GM18873 (cell line): ENCODE results near the gene ODF2.
A peak's percentile ranks its signal among the peaks of the same experiment; 100 is the strongest.
"Not testable (repeated sequence)": the region's sequence is repeated elsewhere in the genome, so short reads cannot be mapped to it uniquely, and the experiment has no call there.

Experiments used
- ATAC-seq: cut with Tn5 transposase; IDR thresholded peaks from one replicate; pipeline ENCODE4 v1.9.1; 2021; ENCODE audit warnings: mild to moderate bottlenecking, moderate library complexity, moderate number of reproducible peaks; ENCODE audit not compliant: unreplicated experiment, low FRiP score

ODF2 gene

GRCh38 chr9:128455849-128456612, at the start of gene ODF2:
ODF2 (plus strand) TSS chr9:128456006; CDS start chr9:128456092, 86 bp downstream.
- peak; percentile 62 for ATAC-seq

GRCh38 chr9:128406848-128407391, 48.9 kb upstream of the ODF2 start:
- no peak for ATAC-seq

- ATAC-seq: no peak
Observed at GRCh38 chr9:128408963-128409431, 46.8 kb upstream of the ODF2 start.

GRCh38 chr9:128409450-128409849, 46.4 kb upstream of the ODF2 start:
- ATAC-seq: no peak

- ATAC-seq: no peak
Observed at GRCh38 chr9:128409978-128410377, 45.8 kb upstream of the ODF2 start.

GRCh38 chr9:128411364-128412119, 44.3 kb upstream of the ODF2 start:
- no peak for ATAC-seq

- ATAC-seq: no peak
Observed at GRCh38 chr9:128412120-128412790, 43.6 kb upstream of the ODF2 start.

GRCh38 chr9:128413728-128414127, 42.1 kb upstream of the ODF2 start:
- ATAC-seq: not testable (repeated sequence)

GRCh38 chr9:128414461-128414860, 41.3 kb upstream of the ODF2 start:
- ATAC-seq: no peak

- no peak for ATAC-seq
Observed at GRCh38 chr9:128415281-128415680, 40.5 kb upstream of the ODF2 start.

GRCh38 chr9:128416014-128416413, 39.8 kb upstream of the ODF2 start:
- ATAC-seq: no peak

- ATAC-seq: no peak
Observed at GRCh38 chr9:128416432-128417019, 39.3 kb upstream of the ODF2 start.

GRCh38 chr9:128419061-128419925, 36.5 kb upstream of the ODF2 start:
- no peak for ATAC-seq

- no peak for ATAC-seq
Observed at GRCh38 chr9:128420060-128420650, 35.7 kb upstream of the ODF2 start.

GRCh38 chr9:128420651-128421481, 34.9 kb upstream of the ODF2 start, which contains the start of gene CERCAM:
CERCAM (plus strand) TSS chr9:128420857; CDS start chr9:128420878, 21 bp downstream.
- no peak for ATAC-seq

- ATAC-seq: no peak
Observed at GRCh38 chr9:128421482-128421996, 34.3 kb upstream of the ODF2 start.

GRCh38 chr9:128422022-128422782, 33.6 kb upstream of the ODF2 start:
- ATAC-seq: not testable (repeated sequence)
